Panc1 (cell line): Measurements from ENCODE around the gene MYBPHL. TPM values are rescaled to one million over a fixed set of nuclear protein-coding genes. Genes with fewer than 3 reads are reported as not detected.

Experiments used
- ATAC-seq: fragments of 200-7000 bp; cut with Tn5 transposase; 2 replicates; pipeline ENCODE4 v1.9.1; 2020; ENCODE audit warnings: mild to moderate bottlenecking, moderate library complexity
- Bru-seq: library from RNA; stranded (reverse); fragments of 400-500 nt; gene quantifications from one replicate; lab custom pipeline; 2021; lab: Mats Ljungman, UMichigan
- BruChase-seq, 2 experiments: library from RNA; stranded (reverse); fragments of 400-500 nt; gene quantifications; one replicate each; lab custom pipeline; 2021; lab: Mats Ljungman, UMichigan
- BruUV-seq: library from RNA; stranded (reverse); fragments of 400-500 nt; replicated peaks from 2 replicates; lab custom pipeline; 2021; lab: Mats Ljungman, UMichigan
- CTCF ChIA-PET: fragments of 300-600 bp; sonication (Branson Sonifier 250); formaldehyde crosslinking; loops from one replicate; lab custom pipeline; 2022; ENCODE audit warnings: antibody characterized with exemption; lab: Charles Lee
- POLR2A ChIA-PET: fragments of 300-600 bp; sonication (Branson Sonifier 250); formaldehyde crosslinking; loops from one replicate; lab custom pipeline; 2022; ENCODE audit warnings: antibody characterized with exemption; lab: Charles Lee
- DNase-seq: peaks from one replicate; pipeline ENCODE4 v3.0.0-alpha.2; 2010; ENCODE audit warnings: low read depth, low spot score
- H3K27ac ChIP-seq: 2 replicates; pipeline ENCODE4 v1.5.1; 2011; ENCODE audit warnings: mild to moderate bottlenecking, low read length, inconsistent platforms
- H3K27me3 ChIP-seq: fragments of 200-500 bp; sonication (Bioruptor generic); 2 replicates; pipeline ENCODE4 v1.6.0; 2014; ENCODE audit warnings: low read length, inconsistent platforms; ENCODE audit not compliant: control insufficient read depth, insufficient read depth
- H3K36me3 ChIP-seq: fragments of 200-500 bp; sonication (Bioruptor generic); 2 replicates; pipeline ENCODE4 v1.5.1; 2014; ENCODE audit warnings: inconsistent platforms, mild to moderate bottlenecking, low read length, moderate library complexity; ENCODE audit not compliant: control insufficient read depth, insufficient read depth
- H3K4me1 ChIP-seq: 2 replicates; pipeline ENCODE4 v1.5.1; 2011; ENCODE audit warnings: inconsistent platforms, mild to moderate bottlenecking, low read length, moderate library complexity; ENCODE audit not compliant: control insufficient read depth, insufficient read depth
- H3K4me3 ChIP-seq, 2 experiments: 2 replicates each; pipeline ENCODE4 v1.5.1; 2011 to 2012; ENCODE audit warnings: low read depth in 2 of 2, low read length in 2 of 2, mild to moderate bottlenecking in 2 of 2, inconsistent platforms in 1 of 2, moderate library complexity in 1 of 2
- H3K9me3 ChIP-seq: fragments of 200-500 bp; sonication (Bioruptor generic); 2 replicates; pipeline ENCODE4 v1.5.1; 2014; ENCODE audit warnings: low read depth, mild to moderate bottlenecking, inconsistent platforms, low read length, moderate library complexity; ENCODE audit not compliant: control insufficient read depth, insufficient read depth
- POLR2AphosphoS5 ChIP-seq: IDR thresholded peaks from 2 replicates; pipeline ENCODE4 v1.6.1; 2012; ENCODE audit warnings: mild to moderate bottlenecking, low read depth, low read length, moderate library complexity
- SIN3A ChIP-seq: IDR thresholded peaks from 2 replicates; pipeline ENCODE4 v1.6.1; 2012; ENCODE audit warnings: low read depth, mild to moderate bottlenecking, low read length, moderate library complexity, borderline replicate concordance; ENCODE audit not compliant: insufficient read depth
- TCF7L2 ChIP-seq: IDR thresholded peaks from 2 replicates; pipeline ENCODE4 v1.6.1; 2011; ENCODE audit warnings: mild to moderate bottlenecking, low read depth, low read length, inconsistent platforms
- in situ Hi-C: cut with HindIII; loops from 2 replicates; pipeline ENCODE4 v1.10.0; 2016; ENCODE audit warnings: low sequenced_read_pairs, low pct_unique_long_range_greater_than_20kb
- intact Hi-C: fragments of 100-400 bp; cut with micrococcal nuclease; formaldehyde crosslinking; loops from one replicate; pipeline ENCODE4 v1.10.0; 2022; ENCODE audit not compliant: unreplicated experiment
- long read RNA-seq: library from polyadenylated mRNA; unstranded; transcript quantifications from one replicate; pipeline ENCODE4 v2.0.0, GENCODE V29; 2021; ENCODE audit not compliant: unreplicated experiment
- polyA plus RNA-seq: library from polyadenylated mRNA; unstranded; fragments of >200 nt; gene quantifications from one replicate; pipeline ENCODE4 v1.2.1, GENCODE V29; 2012; ENCODE audit warnings: missing spikeins; ENCODE audit not compliant: insufficient read length
- total RNA-seq: library from RNA; stranded (reverse); gene quantifications from one replicate; pipeline ENCODE4 v1.2.1, GENCODE V29; 2021; ENCODE audit not compliant: unreplicated experiment
- TF ChIP-seq, protein P1 (sequence below): fragments of 450-650 bp; IDR thresholded peaks from 2 replicates; pipeline ENCODE4 v1.5.1; 2017; ENCODE audit warnings: mild to moderate bottlenecking
- TF ChIP-seq, protein P2 (sequence below), 2 experiments: IDR thresholded peaks; 2 replicates each; pipeline ENCODE4 v1.6.1; 2011 to 2012; ENCODE audit warnings: low read depth in 2 of 2, control low read depth in 1 of 2, low read length in 1 of 2, mild to moderate bottlenecking in 1 of 2, moderate library complexity in 1 of 2; ENCODE audit not compliant: insufficient read depth in 1 of 2

The MYBPHL gene, protein sequence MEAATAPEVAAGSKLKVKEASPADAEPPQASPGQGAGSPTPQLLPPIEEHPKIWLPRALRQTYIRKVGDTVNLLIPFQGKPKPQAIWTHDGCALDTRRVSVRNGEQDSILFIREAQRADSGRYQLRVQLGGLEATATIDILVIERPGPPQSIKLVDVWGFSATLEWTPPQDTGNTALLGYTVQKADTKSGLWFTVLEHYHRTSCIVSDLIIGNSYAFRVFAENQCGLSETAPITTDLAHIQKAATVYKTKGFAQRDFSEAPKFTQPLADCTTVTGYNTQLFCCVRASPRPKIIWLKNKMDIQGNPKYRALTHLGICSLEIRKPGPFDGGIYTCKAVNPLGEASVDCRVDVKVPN
- total RNA-seq, result not detected
- not detected for polyA plus RNA-seq
- Bru-seq, nascent RNA, result percentile 18 among the genes with signal in this experiment
- percentile 13 among the genes with signal in this experiment for BruChase-seq, experiment 1, labeled RNA remaining after a 2-hour chase
- BruChase-seq, experiment 2, labeled RNA remaining after a 6-hour chase, result percentile 6 among the genes with signal in this experiment
- long read RNA-seq, result 0 reads

GRCh38 chr1:109306832-109307273 lies at the start of gene MYBPHL:
Gene MYBPHL, minus strand, starts transcription at chr1:109307011. Its CDS starts 20 bp downstream, at chr1:109306991.
- H3K36me3 ChIP-seq, result no peaks in the 10 kb centered on the region
- H3K4me3 ChIP-seq, result no peak within 1 kb of the TSS
- no peak within 1 kb of the TSS for H3K27ac ChIP-seq
- BruUV-seq, result no TSS peak
- DNase-seq (no peak), ATAC-seq (no peak)
- TF ChIP-seq POLR2AphosphoS5 (no peak), SIN3A (no peak), TCF7L2 (no peak)
- TF ChIP-seq, protein P1, sequence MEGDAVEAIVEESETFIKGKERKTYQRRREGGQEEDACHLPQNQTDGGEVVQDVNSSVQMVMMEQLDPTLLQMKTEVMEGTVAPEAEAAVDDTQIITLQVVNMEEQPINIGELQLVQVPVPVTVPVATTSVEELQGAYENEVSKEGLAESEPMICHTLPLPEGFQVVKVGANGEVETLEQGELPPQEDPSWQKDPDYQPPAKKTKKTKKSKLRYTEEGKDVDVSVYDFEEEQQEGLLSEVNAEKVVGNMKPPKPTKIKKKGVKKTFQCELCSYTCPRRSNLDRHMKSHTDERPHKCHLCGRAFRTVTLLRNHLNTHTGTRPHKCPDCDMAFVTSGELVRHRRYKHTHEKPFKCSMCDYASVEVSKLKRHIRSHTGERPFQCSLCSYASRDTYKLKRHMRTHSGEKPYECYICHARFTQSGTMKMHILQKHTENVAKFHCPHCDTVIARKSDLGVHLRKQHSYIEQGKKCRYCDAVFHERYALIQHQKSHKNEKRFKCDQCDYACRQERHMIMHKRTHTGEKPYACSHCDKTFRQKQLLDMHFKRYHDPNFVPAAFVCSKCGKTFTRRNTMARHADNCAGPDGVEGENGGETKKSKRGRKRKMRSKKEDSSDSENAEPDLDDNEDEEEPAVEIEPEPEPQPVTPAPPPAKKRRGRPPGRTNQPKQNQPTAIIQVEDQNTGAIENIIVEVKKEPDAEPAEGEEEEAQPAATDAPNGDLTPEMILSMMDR, result no peak
- TF ChIP-seq, protein P2, sequence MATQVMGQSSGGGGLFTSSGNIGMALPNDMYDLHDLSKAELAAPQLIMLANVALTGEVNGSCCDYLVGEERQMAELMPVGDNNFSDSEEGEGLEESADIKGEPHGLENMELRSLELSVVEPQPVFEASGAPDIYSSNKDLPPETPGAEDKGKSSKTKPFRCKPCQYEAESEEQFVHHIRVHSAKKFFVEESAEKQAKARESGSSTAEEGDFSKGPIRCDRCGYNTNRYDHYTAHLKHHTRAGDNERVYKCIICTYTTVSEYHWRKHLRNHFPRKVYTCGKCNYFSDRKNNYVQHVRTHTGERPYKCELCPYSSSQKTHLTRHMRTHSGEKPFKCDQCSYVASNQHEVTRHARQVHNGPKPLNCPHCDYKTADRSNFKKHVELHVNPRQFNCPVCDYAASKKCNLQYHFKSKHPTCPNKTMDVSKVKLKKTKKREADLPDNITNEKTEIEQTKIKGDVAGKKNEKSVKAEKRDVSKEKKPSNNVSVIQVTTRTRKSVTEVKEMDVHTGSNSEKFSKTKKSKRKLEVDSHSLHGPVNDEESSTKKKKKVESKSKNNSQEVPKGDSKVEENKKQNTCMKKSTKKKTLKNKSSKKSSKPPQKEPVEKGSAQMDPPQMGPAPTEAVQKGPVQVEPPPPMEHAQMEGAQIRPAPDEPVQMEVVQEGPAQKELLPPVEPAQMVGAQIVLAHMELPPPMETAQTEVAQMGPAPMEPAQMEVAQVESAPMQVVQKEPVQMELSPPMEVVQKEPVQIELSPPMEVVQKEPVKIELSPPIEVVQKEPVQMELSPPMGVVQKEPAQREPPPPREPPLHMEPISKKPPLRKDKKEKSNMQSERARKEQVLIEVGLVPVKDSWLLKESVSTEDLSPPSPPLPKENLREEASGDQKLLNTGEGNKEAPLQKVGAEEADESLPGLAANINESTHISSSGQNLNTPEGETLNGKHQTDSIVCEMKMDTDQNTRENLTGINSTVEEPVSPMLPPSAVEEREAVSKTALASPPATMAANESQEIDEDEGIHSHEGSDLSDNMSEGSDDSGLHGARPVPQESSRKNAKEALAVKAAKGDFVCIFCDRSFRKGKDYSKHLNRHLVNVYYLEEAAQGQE (IDR thresholded peaks at IDR 0.05; ENCODE audit: insufficient read depth in 1 of 2, low read depth in 2 of 2, low read length in 1 of 2), result no peak
- no peaks in the 10 kb centered on the region for H3K27me3 ChIP-seq
- in situ Hi-C loops (no loop called here), intact Hi-C loops (no loop called here)
- ChIA-PET POLR2A (interaction anchor here (0.6 kb wide), 1 partner anchor 11 kb away, joined by 3 read pairs; no protein-coding TSS in a partner anchor), CTCF (no interaction called here)
- H3K9me3 ChIP-seq, result no peaks in the 10 kb centered on the region
- H3K4me1 ChIP-seq, result no peaks in the 10 kb centered on the region

DNA sequence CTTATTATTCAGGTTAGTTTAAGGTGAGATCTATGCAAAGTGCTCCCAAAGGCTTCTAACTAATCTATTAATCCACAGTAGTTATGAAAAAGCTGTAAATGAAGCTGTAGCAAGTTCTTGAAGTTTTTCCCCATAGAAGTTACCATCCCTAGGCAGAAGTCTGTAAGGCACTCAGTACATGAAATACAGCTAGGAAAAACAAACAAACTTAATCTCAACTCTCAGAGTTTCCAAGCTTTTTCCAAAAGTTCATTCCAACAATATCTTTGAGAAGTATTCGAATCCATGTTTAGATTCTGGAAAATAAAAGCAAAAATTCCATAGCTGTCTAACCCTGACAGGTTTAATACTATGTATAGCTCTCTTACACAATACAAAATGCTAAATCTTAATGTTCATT lies 49.7 kb upstream of the MYBPHL start:
- Histone ChIP-seq H3K9me3 (no peaks in the 10 kb centered on the region), H3K27me3 (no peaks in the 10 kb centered on the region), H3K27ac (no peak overlapping the region), H3K4me1 (no peaks in the 10 kb centered on the region), H3K36me3 (no peaks in the 10 kb centered on the region), H3K4me3 (no peak overlapping the region)
- no peak for ATAC-seq
- ChIA-PET POLR2A (no interaction called here), CTCF (no interaction called here)
- DNase-seq, result no peak
- TF ChIP-seq TCF7L2 (no peak), POLR2AphosphoS5 (no peak), SIN3A (no peak)
- TF ChIP-seq, protein P2 (IDR thresholded peaks at IDR 0.05; ENCODE audit: insufficient read depth in 1 of 2, low read depth in 2 of 2, low read length in 1 of 2), result no peak
- TF ChIP-seq, protein P1, result no peak
- in situ Hi-C loops (no loop called here), intact Hi-C loops (no loop called here)
- no TSS peak for BruUV-seq
